Measurements from ENCODE around the gene BMP5. TPM values are rescaled to one million over a fixed set of nuclear protein-coding genes. Genes with fewer than 3 reads are reported as not detected.

Gene BMP5
- total RNA-seq, 4 donors from 2014 or later = 1.8 to 5.6 (median 3.4) TPM

- no peak for DNase-seq
- Histone ChIP-seq H3K36me3 (no peaks in the 10 kb centered on the region), H3K4me3 (no peak overlapping the region), H3K4me1 (no peaks in the 10 kb centered on the region), H3K9me3 (no peaks in the 10 kb centered on the region), H3K27ac (no peak overlapping the region), H3K27me3 (no peaks in the 10 kb centered on the region)
- intact Hi-C loops (cut with DNase I; ENCODE audit: low total_unique reads) (no loop called here), in situ Hi-C loops (cut with MboI; ENCODE audit: low pct_ligation_motif_present in 1 of 4, low pct_unique_long_range_greater_than_20kb in 1 of 4, low sequenced_read_pairs in 3 of 4) (no loop called here)
- TF ChIP-seq POLR2A (IDR thresholded peaks at IDR 0.05) = no peak
- TF ChIP-seq, protein P1, sequence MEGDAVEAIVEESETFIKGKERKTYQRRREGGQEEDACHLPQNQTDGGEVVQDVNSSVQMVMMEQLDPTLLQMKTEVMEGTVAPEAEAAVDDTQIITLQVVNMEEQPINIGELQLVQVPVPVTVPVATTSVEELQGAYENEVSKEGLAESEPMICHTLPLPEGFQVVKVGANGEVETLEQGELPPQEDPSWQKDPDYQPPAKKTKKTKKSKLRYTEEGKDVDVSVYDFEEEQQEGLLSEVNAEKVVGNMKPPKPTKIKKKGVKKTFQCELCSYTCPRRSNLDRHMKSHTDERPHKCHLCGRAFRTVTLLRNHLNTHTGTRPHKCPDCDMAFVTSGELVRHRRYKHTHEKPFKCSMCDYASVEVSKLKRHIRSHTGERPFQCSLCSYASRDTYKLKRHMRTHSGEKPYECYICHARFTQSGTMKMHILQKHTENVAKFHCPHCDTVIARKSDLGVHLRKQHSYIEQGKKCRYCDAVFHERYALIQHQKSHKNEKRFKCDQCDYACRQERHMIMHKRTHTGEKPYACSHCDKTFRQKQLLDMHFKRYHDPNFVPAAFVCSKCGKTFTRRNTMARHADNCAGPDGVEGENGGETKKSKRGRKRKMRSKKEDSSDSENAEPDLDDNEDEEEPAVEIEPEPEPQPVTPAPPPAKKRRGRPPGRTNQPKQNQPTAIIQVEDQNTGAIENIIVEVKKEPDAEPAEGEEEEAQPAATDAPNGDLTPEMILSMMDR (IDR thresholded peaks at IDR 0.05) = no peak
- TF ChIP-seq POLR2AphosphoS5 (IDR thresholded peaks at IDR 0.05) = no peak
- TF ChIP-seq EP300 (IDR thresholded peaks at IDR 0.05; ENCODE audit: low read depth) = no peak
- WGBS, 2 donors (ENCODE audit: low coverage in 1 of 2) = 56 to 70% methylated on average over 4 to 7 of the region's 7 CpGs
Measured at GRCh38 chr6:55853008-55854001, 22.1 kb downstream of the BMP5 start.

- intact Hi-C loops (cut with DNase I; ENCODE audit: low total_unique reads) (no loop called here), in situ Hi-C loops (cut with MboI; ENCODE audit: low pct_ligation_motif_present in 1 of 4, low pct_unique_long_range_greater_than_20kb in 1 of 4, low sequenced_read_pairs in 3 of 4) (no loop called here)
- H3K36me3 ChIP-seq = no peaks in the 10 kb centered on the region
Measured at GRCh38 chr6:55841341-55841740, 34.0 kb downstream of the BMP5 start.

GRCh38 chr6:55839080-55839479 is 36.3 kb downstream of the BMP5 start:
- Histone ChIP-seq H3K27ac (no peak overlapping the region), H3K4me1 (no peaks in the 10 kb centered on the region), H3K27me3 (no peaks in the 10 kb centered on the region), H3K9me3 (no peaks in the 10 kb centered on the region), H3K4me3 (no peak overlapping the region), H3K36me3 (no peaks in the 10 kb centered on the region)
- TF ChIP-seq EP300 (IDR thresholded peaks at IDR 0.05; ENCODE audit: low read depth) = no peak
- TF ChIP-seq POLR2AphosphoS5 (IDR thresholded peaks at IDR 0.05) = no peak
- TF ChIP-seq, protein P1 (IDR thresholded peaks at IDR 0.05) = no peak
- no peak for TF ChIP-seq POLR2A (IDR thresholded peaks at IDR 0.05)
- intact Hi-C loops (cut with DNase I; ENCODE audit: low total_unique reads) = no loop called here
- in situ Hi-C loops (cut with MboI; ENCODE audit: low pct_ligation_motif_present in 1 of 4, low pct_unique_long_range_greater_than_20kb in 1 of 4, low sequenced_read_pairs in 3 of 4) = no loop called here
- DNase-seq = no peak

More at GRCh38 chr6:55841341-55841740, 34.0 kb downstream of the BMP5 start:
- H3K27me3 ChIP-seq = no peaks in the 10 kb centered on the region
- H3K9me3 ChIP-seq = no peaks in the 10 kb centered on the region
- no peak for DNase-seq
- H3K27ac ChIP-seq = no peak overlapping the region
- H3K4me3 ChIP-seq = no peak overlapping the region
- TF ChIP-seq EP300 (IDR thresholded peaks at IDR 0.05; ENCODE audit: low read depth) (no peak), POLR2A (IDR thresholded peaks at IDR 0.05) (no peak)
- TF ChIP-seq, protein P1 (IDR thresholded peaks at IDR 0.05) = no peak
- H3K4me1 ChIP-seq = no peaks in the 10 kb centered on the region

GRCh38 chr6:55836945-55837344 is 38.4 kb downstream of the BMP5 start:
- intact Hi-C loops (cut with DNase I; ENCODE audit: low total_unique reads) = no loop called here
- no peak for DNase-seq
- 40 to 66% methylated on average over 4 of the region's 4 CpGs for WGBS, 2 donors (ENCODE audit: low coverage in 1 of 2)
- TF ChIP-seq EP300 (IDR thresholded peaks at IDR 0.05; ENCODE audit: low read depth) (no peak), POLR2AphosphoS5 (IDR thresholded peaks at IDR 0.05) (no peak), POLR2A (IDR thresholded peaks at IDR 0.05) (no peak)
- TF ChIP-seq, protein P1 (IDR thresholded peaks at IDR 0.05) = no peak
- Histone ChIP-seq H3K27ac (peak overlapping the region in 1 of 4 donors; percentile 11), H3K4me3 (no peak overlapping the region), H3K36me3 (no peaks in the 10 kb centered on the region), H3K9me3 (no peaks in the 10 kb centered on the region), H3K4me1 (no peaks in the 10 kb centered on the region), H3K27me3 (no peaks in the 10 kb centered on the region)
- in situ Hi-C loops (cut with MboI; ENCODE audit: low pct_ligation_motif_present in 1 of 4, low pct_unique_long_range_greater_than_20kb in 1 of 4, low sequenced_read_pairs in 3 of 4) = no loop called here
